COLO829 (cell line): ENCODE data around the gene ZNF528.
A peak's percentile ranks its signal among the peaks of the same experiment; 100 is the strongest.

Experiments
- DNase-seq: peaks from one replicate; pipeline ENCODE4 v3.0.0; 2012; ENCODE audit warnings: low spot score

Gene ZNF528

DNA sequence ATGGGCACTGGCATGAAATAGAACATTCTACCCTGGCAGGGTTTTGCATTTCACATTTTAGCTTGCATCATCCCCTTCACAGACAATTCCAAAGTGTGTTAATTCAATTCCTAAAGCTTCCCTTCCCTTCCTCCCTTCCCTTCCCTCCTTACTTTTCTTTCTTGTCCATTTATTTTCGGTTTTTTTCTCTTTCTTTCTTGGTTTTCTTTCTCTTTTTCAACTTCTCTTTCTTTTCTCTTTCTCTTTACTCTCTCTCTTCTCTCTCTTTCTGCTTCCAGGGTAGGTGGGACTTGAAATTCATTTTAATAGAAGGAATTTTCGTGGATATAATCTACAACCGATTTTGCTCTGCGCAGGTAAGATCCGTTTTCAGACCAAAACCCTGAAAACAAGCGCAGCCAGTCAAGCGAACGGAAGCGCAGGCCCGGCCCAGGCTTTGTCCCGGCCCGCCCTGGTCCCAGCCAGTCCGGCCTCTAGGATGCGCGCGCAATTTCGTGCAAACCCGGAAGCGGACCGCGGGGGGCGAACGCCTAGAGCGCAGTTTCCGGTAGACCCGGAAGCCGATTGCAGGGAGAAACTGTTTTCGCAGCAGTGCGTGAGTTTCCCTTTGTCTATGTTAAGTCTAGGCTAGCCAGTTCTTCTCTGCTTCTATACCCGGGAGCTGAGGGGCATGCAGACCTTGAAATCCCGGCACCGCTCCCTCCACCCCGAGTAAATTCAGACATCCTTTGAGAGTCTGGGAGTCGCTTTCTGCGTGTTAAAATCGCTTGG is at the start of gene ZNF528:
Gene ZNF528 (plus strand): TSS at position 540 of the 771 bp plus-strand sequence. CDS start 4,165 bp downstream, outside the sequence.
- DNase-seq = peak; percentile 84

- no peak for DNase-seq
These were observed 46.1 kb upstream of the ZNF528 start for GRCh38 chr19:52351512-52351911.

- DNase-seq = no peak
These were observed 31.2 kb upstream of the ZNF528 start for GRCh38 chr19:52366414-52366824.

DNA sequence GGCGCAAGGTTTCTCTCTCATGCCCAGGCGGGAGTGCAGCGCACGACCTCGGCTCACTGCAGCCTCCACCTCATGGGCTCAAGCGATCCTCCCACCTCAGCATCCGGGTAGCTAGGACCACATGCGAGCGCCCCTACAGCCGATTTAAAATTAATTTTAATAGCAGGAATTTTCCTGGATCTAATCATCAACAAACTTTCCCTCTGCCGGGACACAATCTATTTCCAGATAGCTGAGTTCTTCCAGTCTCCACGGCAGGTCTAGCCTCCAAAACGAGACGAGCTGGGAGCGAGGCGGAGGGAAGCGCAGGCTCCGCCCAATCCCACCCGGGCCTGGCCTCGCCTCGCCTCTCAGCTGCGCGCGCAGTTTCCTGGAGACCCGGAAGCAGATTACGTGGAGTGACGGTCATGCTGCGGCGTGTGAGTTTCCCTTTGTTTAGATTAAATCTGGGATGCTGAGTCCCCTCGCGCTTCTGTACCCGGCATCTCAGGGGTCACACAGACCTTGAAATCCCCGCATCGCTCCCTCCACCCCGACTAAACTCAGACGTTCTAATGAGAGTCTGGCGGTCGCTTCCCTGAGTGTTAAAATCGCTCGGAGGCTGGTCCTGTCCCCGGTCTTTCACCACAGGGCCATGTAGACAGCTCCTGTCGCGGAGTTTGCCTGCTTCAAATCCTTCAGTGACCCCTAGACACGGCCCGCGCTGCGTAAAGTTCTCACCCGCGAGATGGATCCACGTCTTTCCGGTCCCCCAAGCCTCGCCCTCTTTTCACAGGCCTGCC is 27.9 kb upstream of the ZNF528 start, which contains the start of gene ZNF880:
Gene ZNF880 (plus strand): TSS at position 365 of the 782 bp plus-strand sequence. CDS start 43 bp downstream, at position 408.
- peak; percentile 65 for DNase-seq

DNA sequence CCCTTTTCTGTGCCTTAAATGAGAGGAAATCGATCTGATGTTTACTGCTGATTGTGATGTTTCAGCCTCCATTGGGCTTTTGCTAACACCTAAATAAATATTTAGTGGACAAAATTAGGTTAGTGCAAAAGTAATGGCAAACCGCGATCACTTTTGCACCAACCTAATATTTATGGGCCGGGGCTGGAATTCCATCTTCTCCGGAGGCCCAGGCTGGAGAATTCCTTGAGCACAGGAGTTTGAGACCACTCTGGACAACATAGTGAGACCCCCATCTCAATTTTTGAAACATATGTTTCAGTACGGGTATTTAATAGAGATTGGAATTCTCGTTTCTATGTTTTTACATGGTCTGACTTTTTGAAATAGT is 27.3 kb upstream of the ZNF528 start:
- DNase-seq = no peak

DNA sequence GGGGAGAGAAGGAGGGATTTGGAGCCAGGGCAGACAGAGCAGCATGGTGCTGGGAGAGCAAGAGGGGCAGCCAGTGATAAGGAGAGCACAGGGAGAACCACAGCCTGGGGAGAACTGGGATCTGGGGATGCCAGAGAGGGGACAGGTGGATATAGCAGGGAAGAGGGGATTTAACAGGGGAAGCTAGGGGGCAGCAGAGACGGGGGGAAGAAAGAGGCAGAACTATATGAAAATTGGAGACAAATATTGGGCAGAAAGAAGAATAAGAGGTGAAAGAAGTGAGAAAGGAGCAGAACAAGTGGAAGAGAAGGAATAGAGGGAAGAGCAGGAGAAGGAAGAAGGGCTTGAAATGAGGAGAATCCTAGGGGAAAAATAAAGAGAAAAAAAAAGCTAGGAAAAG is 6.5 kb upstream of the ZNF528 start:
- no peak for DNase-seq

DNA sequence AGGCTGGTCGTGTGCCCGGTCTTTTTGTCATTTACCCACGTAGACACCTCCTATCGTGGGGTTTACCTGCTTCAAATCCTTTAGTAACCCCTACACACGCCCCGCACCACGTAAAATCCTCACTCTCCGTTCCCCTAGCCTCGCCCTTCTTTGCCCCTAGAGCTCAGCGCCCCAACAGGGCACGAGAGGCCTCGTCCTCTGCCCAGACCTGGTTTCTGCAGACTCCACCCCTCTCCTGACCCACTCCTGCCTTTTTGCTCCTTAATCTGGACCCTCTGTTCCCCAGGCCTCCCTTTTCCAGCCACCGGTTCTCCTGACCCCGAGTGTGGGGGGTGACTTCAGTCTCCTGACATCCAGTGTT is 412 bp downstream of the ZNF528 start:
- DNase-seq = peak; percentile 2

DNA sequence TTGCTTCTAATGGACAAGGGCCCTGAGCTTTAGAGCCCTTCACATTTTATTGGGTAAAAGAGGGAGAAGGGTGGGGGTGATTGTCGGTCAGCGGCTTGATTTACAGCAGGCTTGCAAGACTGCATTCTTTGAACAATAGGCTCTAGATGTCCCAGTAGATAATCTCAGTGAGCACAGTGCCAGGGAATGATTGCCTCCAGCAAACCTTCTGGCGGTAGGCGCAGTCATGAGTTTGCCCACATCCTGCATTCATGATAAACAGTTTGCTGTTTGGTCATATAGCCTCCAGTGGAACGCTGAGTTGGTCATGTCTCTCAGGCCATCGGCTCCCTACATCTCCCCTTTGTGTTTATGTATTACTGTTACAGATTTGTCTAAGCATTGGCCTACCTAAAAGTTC is 12.6 kb downstream of the ZNF528 start:
- no peak for DNase-seq

GRCh38 chr19:52415711-52416110 is 18.1 kb downstream of the ZNF528 start:
- DNase-seq = no peak

DNA sequence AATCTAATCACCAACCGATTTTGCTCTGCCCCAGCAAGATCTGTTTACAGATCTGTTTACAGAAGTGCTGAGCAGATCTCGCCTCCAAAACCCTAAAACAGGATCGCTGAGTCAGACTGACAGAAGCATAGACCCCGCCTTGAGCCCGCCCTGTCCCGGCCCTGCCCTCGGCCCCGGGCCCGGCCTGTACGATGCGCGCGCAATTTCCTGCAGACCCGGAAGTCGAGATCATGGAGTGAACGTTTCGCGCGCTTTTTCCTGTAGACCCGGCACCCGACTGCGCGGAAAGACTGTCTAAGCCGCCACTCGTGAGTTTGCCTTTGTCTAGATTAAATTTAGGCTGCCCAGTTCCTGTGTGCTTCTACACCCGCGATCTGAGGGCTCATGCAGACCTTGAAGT is 31.3 kb downstream of the ZNF528 start, which contains the start of gene ZNF534:
Gene ZNF534 (plus strand): TSS at position 212 of the 400 bp plus-strand sequence. CDS start 2,327 bp downstream, outside the sequence.
- DNase-seq = no peak

GRCh38 chr19:52442179-52442578 is 44.5 kb downstream of the ZNF528 start:
- no peak for DNase-seq

DNA sequence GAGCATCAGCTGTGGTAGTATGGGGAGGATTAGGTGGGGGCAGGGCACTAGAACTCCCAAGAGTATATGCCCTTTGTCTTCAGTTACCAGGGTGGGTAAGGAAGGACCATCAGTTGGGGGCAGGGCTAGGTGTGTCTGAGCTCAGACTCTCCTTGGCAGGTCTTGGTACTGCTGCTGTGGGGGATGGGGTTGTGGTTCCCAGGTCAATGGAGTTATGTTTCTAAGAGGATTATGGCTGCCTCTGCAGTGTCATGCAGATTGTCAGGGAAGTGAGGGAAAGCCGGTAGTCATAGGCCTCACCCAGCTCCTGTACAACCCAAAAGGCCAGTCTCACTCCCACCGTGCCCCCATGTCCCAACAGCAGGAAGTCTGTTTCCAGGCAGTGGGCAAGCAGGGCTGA is 46.9 kb downstream of the ZNF528 start:
- DNase-seq = no peak

GRCh38 chr19:52451241-52451640 is 53.6 kb downstream of the ZNF528 start:
- DNase-seq = no peak

DNA sequence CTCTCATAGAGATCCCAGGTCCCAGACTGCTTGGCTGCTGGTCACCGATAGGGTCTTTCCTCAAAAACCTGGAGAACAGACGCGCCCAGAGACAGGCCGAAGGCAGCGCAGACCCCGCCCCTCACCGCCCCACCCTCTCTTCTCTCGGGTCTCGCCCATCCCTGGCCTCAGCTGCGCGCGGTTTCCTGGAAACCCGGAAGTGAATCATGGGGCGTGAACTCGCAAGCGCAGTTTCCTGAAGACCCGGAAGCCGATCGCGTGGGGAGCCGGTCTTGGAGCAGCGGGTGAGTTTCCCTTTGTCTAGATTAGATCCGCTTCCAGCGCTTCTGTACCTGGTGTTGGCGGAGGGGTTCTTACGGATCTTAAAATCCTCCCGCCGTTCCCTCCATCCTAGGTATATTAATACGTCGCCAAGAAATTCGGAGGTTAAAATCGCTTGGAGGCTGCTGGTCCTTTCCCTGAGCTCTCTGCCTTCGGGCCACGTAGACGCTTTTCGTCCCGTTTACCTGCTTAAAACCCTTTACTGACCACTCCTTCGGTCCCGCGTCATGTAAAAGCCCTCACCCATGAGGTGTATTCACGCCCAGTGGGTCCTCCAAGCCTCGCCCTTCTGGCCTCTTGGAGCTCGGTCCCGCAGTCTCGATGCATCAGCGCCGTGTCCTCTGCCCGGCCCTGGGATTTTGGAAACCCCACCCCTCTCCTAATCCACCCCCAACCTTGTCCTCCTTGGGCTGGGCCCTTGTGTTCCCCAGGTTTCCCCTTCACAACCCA is 55.9 kb downstream of the ZNF528 start, which contains the start of gene ZNF578:
Gene ZNF578 (plus strand): TSS at position 230 of the 771 bp plus-strand sequence. CDS start 48,293 bp downstream, outside the sequence.
- DNase-seq = peak; percentile 10

DNA sequence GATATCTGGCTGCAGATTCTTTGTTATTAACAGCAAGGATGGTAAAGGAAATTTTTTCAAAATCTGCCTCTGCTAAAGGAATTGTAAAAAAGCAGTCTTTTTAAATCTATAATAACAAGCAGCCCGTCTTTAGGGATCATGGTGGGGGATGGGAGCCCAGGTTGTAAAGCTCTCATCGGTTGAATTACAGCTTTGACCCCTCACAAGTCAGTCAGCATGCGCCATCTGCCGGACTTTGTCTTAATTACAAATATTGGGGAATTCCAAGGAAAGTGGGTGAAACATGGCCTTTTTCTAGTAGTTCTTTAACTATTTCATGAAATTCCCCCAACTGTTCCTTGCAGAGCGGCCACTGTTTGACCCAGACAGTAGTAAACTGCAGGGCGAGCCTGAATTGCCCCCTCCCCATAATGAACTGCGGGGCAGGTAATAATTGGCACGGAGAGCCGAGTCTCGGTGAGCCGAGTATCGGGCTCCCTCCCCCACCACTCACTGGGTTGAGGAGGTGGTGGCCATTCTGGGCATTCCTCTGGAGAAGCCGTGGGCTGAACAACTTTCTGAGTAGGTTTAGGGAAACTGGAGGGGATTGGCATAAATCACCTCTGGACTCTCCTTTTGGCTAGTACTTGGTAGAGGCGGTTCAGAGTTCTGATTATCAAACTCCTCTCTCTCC is 67.3 kb downstream of the ZNF528 start:
- peak; percentile 32 for DNase-seq
